Neural progenitor cell (in vitro differentiated cells): ENCODE measurements around the gene EPHB2. TPM values are rescaled to one million over a fixed set of nuclear protein-coding genes. Genes with fewer than 3 reads are reported as not detected.

Experiments used
- DNase-seq: peaks from one replicate; pipeline ENCODE4 v3.0.0-alpha.2; 2016; ENCODE audit warnings: low spot score
- H2AFZ ChIP-seq: fragments of 200-600 bp; sonication (generic); replicated peaks from 2 replicates; pipeline ENCODE4 v1.6.1; 2016; ENCODE audit warnings: antibody characterized with exemption
- H3F3A ChIP-seq: fragments of 200-600 bp; sonication (generic); 2 replicates; pipeline ENCODE4 v1.6.1; 2016; ENCODE audit warnings: antibody characterized with exemption, low read depth
- H3K27ac ChIP-seq: fragments of 200-600 bp; sonication (generic); 2 replicates; pipeline ENCODE4 v1.5.1; 2016; ENCODE audit warnings: mild to moderate bottlenecking
- H3K27me3 ChIP-seq: fragments of 200-600 bp; sonication (generic); 2 replicates; pipeline ENCODE4 v1.6.1; 2016; ENCODE audit warnings: mild to moderate bottlenecking, moderate library complexity
- H3K36me3 ChIP-seq: fragments of 200-600 bp; sonication (generic); 2 replicates; pipeline ENCODE4 v1.5.1; 2016
- H3K4me1 ChIP-seq: fragments of 200-600 bp; sonication (generic); 2 replicates; pipeline ENCODE4 v1.6.1; 2016; ENCODE audit warnings: mixed run types
- H3K4me2 ChIP-seq: fragments of 200-600 bp; sonication (generic); 2 replicates; pipeline ENCODE4 v1.6.1; 2016
- H3K4me3 ChIP-seq: fragments of 200-600 bp; sonication (generic); 2 replicates; pipeline ENCODE4 v1.5.1; 2016
- H3K79me2 ChIP-seq: fragments of 200-600 bp; sonication (generic); 2 replicates; pipeline ENCODE4 v1.6.1; 2016; ENCODE audit warnings: low read depth
- H3K9ac ChIP-seq: fragments of 200-600 bp; sonication (generic); 2 replicates; pipeline ENCODE4 v1.6.1; 2016
- H3K9me3 ChIP-seq: fragments of 200-600 bp; sonication (generic); 2 replicates; pipeline ENCODE4 v1.5.1; 2016; ENCODE audit warnings: low read depth
- H4K20me1 ChIP-seq: fragments of 200-600 bp; sonication (generic); 2 replicates; pipeline ENCODE4 v1.6.1; 2016; ENCODE audit warnings: low read depth
- H3K27ac Mint-ChIP-seq: 3 replicates; pipeline ENCODE4 v1.8.0; 2021; ENCODE audit warnings: mixed read lengths
- H3K27me3 Mint-ChIP-seq: 2 replicates; pipeline ENCODE4 v1.8.0; 2022; ENCODE audit warnings: low read depth, mild to moderate bottlenecking, inconsistent platforms, moderate library complexity, mixed read lengths; ENCODE audit not compliant: insufficient read depth
- H3K36me3 Mint-ChIP-seq: 3 replicates; pipeline ENCODE4 v1.8.0; 2021; ENCODE audit warnings: mixed read lengths
- H3K4me1 Mint-ChIP-seq: 3 replicates; pipeline ENCODE4 v1.8.0; 2021; ENCODE audit warnings: mixed read lengths
- H3K4me3 Mint-ChIP-seq: 3 replicates; pipeline ENCODE4 v1.8.0; 2021; ENCODE audit warnings: mild to moderate bottlenecking, moderate library complexity, mixed read lengths
- H3K9me3 Mint-ChIP-seq: 3 replicates; pipeline ENCODE4 v1.8.0; 2020; ENCODE audit warnings: mixed read lengths
- EZH2 ChIP-seq: fragments of 200-600 bp; sonication (generic); IDR thresholded peaks from 2 replicates; pipeline ENCODE4 v1.6.1; 2017; ENCODE audit warnings: antibody characterized with exemption, mild to moderate bottlenecking, moderate library complexity
- EZH2phosphoT487 ChIP-seq: fragments of 200-600 bp; sonication (generic); IDR thresholded peaks from 2 replicates; pipeline ENCODE4 v1.6.1; 2017; ENCODE audit warnings: antibody characterized with exemption
- total RNA-seq: library from RNA; depleted of rRNA; stranded (reverse); fragments of >200 nt; gene quantifications from 2 replicates; pipeline ENCODE4 v1.2.3, GENCODE V29; 2015; ENCODE audit warnings: low replicate concordance
- TF ChIP-seq, protein P1 (sequence below): fragments of 200-600 bp; sonication (generic); IDR thresholded peaks from 2 replicates; pipeline ENCODE4 v1.5.1; 2017; ENCODE audit warnings: antibody characterized with exemption, mild to moderate bottlenecking

The EPHB2 gene
- total RNA-seq, 1 donor from 2014 or later: 38.3 TPM

DNA sequence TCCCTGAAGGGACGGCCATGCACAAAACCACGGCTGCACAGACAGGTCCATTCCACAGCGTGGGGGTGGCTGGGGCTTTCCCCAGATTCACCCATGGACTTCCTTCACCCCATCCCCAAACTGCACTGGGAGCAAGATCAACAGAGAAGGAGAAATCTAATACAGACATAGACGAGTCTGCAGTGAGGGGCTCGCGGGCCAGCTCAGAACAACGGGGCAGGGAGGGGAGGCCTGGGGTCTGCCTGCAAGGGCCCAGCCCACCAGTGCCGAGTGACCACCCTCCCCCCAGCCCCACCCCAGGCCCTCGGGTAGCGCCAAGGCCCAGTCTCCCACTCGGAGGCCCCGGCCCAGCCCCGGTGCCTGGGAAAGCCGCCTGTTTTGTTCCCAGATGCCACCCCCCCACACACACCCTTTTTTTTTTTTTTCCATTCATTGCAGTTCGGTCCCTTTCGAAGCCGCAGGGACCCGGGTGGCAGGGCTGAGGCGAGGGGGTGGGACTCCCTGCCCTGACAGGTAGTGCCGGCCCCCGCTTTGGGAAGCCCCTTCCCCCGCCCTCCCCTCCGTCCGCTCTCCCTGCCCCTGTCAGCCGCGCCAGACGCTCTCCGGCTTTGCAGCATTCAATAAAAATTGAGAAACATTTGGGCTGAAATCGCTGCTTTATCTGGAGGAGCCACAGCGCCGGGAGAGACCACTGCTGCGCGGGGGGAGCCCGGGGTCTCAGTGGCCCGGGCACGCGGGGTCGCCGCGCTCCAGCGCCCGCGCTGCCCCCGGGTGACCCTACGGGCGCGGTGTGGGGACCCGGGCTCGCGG lies 543 bp upstream of the EPHB2 start:
- TF ChIP-seq EZH2phosphoT487 (no peak), EZH2 (no peak)
- TF ChIP-seq, protein P1, sequence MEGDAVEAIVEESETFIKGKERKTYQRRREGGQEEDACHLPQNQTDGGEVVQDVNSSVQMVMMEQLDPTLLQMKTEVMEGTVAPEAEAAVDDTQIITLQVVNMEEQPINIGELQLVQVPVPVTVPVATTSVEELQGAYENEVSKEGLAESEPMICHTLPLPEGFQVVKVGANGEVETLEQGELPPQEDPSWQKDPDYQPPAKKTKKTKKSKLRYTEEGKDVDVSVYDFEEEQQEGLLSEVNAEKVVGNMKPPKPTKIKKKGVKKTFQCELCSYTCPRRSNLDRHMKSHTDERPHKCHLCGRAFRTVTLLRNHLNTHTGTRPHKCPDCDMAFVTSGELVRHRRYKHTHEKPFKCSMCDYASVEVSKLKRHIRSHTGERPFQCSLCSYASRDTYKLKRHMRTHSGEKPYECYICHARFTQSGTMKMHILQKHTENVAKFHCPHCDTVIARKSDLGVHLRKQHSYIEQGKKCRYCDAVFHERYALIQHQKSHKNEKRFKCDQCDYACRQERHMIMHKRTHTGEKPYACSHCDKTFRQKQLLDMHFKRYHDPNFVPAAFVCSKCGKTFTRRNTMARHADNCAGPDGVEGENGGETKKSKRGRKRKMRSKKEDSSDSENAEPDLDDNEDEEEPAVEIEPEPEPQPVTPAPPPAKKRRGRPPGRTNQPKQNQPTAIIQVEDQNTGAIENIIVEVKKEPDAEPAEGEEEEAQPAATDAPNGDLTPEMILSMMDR: no peak
- peak overlapping the region; percentile 50 for H2AFZ ChIP-seq
- peaks cover 12% of the 10 kb centered on the region for H3K27me3 ChIP-seq
- peak overlapping the region; percentile 77 for H3K4me3 ChIP-seq
- no peaks in the 10 kb centered on the region for H3K9me3 Mint-ChIP-seq
- no peak overlapping the region for H3K9ac ChIP-seq
- peaks cover 38% of the 10 kb centered on the region for H3K4me1 Mint-ChIP-seq
- DNase-seq: peak; percentile 85
- peak overlapping the region; percentile 99 for H3K4me2 ChIP-seq
- H3K4me3 Mint-ChIP-seq: peak overlapping the region; percentile 90
- H3F3A ChIP-seq: peaks cover 31% of the 10 kb centered on the region
- peaks cover 38% of the 10 kb centered on the region for H3K79me2 ChIP-seq
- H3K9me3 ChIP-seq: no peaks in the 10 kb centered on the region
- H3K36me3 ChIP-seq: no peaks in the 10 kb centered on the region
- H3K4me1 ChIP-seq: peaks cover 29% of the 10 kb centered on the region
- peaks cover 18% of the 10 kb centered on the region for H3K27me3 Mint-ChIP-seq
- H3K36me3 Mint-ChIP-seq: peaks cover 6% of the 10 kb centered on the region
- peak overlapping the region; percentile 88 for H3K27ac Mint-ChIP-seq
- H4K20me1 ChIP-seq: peaks cover 37% of the 10 kb centered on the region
- no peak overlapping the region for H3K27ac ChIP-seq

DNA sequence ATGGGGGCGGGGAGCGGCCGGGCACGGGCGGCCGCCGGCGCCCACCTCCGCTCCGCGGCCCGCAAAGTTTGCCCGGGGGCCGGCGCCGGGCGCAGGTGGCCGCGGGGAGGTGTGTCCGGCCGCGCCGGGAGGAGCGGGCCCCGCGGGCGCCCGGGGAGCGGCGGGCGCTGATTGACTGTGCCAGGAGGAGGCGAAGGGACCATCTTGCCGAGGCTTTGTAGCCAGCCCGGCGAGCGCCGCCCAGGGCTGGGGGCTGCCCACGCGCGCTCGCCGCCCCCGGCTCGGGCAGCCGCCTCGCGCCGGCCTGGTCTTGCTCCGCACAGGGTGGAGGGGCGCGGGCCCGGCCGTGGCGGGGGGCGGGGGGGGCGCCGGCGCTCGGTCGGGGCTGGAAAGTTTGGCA lies 432 bp downstream of the EPHB2 start:
- H3K4me1 ChIP-seq: peaks cover 29% of the 10 kb centered on the region
- no peaks in the 10 kb centered on the region for H3K9me3 Mint-ChIP-seq
- H3K79me2 ChIP-seq: peaks cover 44% of the 10 kb centered on the region
- peak overlapping the region; percentile 85 for H3K4me2 ChIP-seq
- peak overlapping the region; percentile 82 for H3K4me3 ChIP-seq
- peaks cover 47% of the 10 kb centered on the region for H4K20me1 ChIP-seq
- no peak overlapping the region for H3K27ac Mint-ChIP-seq
- no peak overlapping the region for H2AFZ ChIP-seq
- DNase-seq: peak; percentile 53
- H3K9ac ChIP-seq: no peak overlapping the region
- TF ChIP-seq EZH2phosphoT487: no peak
- no peak for TF ChIP-seq EZH2
- TF ChIP-seq, protein P1: no peak
- H3K4me1 Mint-ChIP-seq: peaks cover 46% of the 10 kb centered on the region
- no peak overlapping the region for H3K27ac ChIP-seq
- H3K9me3 ChIP-seq: no peaks in the 10 kb centered on the region
- H3K4me3 Mint-ChIP-seq: no peak overlapping the region
- no peaks in the 10 kb centered on the region for H3K36me3 ChIP-seq
- H3K27me3 Mint-ChIP-seq: peaks cover 18% of the 10 kb centered on the region
- peaks cover 12% of the 10 kb centered on the region for H3K27me3 ChIP-seq
- peaks cover 6% of the 10 kb centered on the region for H3K36me3 Mint-ChIP-seq
- peaks cover 32% of the 10 kb centered on the region for H3F3A ChIP-seq

DNA sequence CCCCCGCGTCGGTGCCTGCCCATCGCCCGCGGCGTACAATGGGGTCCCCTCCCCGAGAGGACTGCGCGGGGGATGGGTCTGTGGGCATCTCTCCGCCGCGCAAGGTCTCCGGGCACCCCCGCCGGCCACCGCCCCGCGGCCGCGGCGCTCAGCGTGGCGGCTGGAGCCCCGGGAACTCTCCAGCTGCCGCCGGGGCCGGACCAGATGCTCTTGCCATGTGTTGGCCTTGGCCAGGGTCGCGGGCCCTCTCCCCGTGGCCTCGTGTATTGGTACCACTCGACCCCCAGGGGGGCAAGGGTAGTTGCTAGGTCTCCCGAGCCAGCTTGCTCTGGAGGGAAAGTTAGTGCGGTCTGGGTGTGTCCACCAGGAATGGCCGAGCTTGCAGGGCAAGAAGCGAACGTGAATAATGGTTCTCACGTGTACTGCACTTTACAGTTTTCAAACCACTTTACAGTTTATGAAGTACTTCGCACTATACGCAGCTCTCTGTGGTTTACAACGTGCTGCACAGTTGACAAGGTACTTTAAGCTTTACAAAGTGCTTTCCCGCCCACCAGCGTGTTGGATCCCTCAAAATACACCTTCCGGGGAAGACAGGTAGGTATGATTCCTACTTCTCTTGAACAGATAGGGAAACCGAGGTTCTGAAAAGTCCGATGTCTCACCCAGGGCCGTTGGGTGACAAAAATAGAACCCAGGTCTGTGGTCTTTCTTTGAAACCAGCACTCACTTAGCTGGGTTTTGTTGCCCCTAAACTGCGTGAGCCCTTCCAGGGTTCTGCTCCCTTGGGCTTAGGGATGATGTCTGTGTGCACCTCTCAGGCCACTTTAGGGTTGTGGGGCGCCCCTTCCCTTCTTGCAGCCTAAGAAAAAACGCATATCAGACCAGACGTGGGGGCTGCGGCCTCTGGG lies 1.2 kb downstream of the EPHB2 start:
- H3K9me3 ChIP-seq: no peaks in the 10 kb centered on the region
- no peaks in the 10 kb centered on the region for H3K9me3 Mint-ChIP-seq
- peak; percentile 47 for DNase-seq
- H2AFZ ChIP-seq: no peak overlapping the region
- peak overlapping the region; percentile 82 for H3K4me3 ChIP-seq
- peaks cover 55% of the 10 kb centered on the region for H4K20me1 ChIP-seq
- H3K27me3 Mint-ChIP-seq: peaks cover 17% of the 10 kb centered on the region
- H3K36me3 ChIP-seq: no peaks in the 10 kb centered on the region
- peaks cover 50% of the 10 kb centered on the region for H3K4me1 Mint-ChIP-seq
- no peak overlapping the region for H3K27ac ChIP-seq
- TF ChIP-seq EZH2: no peak
- no peak for TF ChIP-seq EZH2phosphoT487
- TF ChIP-seq, protein P1: no peak
- peak overlapping the region; percentile 85 for H3K4me2 ChIP-seq
- peaks cover 39% of the 10 kb centered on the region for H3F3A ChIP-seq
- peak overlapping the region; percentile 29 for H3K27ac Mint-ChIP-seq
- peaks cover 50% of the 10 kb centered on the region for H3K79me2 ChIP-seq
- no peak overlapping the region for H3K9ac ChIP-seq
- H3K36me3 Mint-ChIP-seq: peaks cover 6% of the 10 kb centered on the region
- H3K4me3 Mint-ChIP-seq: peak overlapping the region; percentile 93
- peaks cover 12% of the 10 kb centered on the region for H3K27me3 ChIP-seq
- H3K4me1 ChIP-seq: peaks cover 34% of the 10 kb centered on the region
